Measurements from ENCODE around the gene GLIS1.

GLIS1 gene

DNA sequence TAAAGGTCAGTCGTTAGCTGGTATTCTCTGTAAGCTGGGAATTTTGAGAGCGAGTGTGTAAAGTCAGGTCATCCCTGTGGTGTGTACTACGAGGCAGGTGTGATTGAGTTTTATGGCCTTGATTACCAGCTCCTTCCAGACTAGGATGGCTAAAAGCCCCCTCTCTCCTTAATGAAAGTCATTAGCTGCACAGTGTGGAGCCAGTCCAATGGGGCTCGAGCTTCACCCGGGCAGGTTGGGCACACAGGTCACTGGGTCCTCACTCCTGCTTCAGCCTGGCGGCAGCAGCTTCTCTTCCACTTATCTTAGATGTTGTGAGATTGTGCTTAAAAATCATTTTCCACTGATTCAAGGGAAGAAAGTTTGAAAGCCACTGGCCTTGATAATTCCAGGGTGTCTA is 276.8 kb downstream of the GLIS1 start:
- H3K4me3 ChIP-seq (ENCODE audit: low read length), result no peak overlapping the region
- no peaks in the 10 kb centered on the region for H4K20me1 ChIP-seq (ENCODE audit: control insufficient read depth, insufficient read depth, low read depth, low read length)
- H3K27ac ChIP-seq (ENCODE audit: low read depth, low read length), result no peak overlapping the region
- no peaks in the 10 kb centered on the region for H3K27me3 ChIP-seq (ENCODE audit: control insufficient read depth, low read length)
- no peak overlapping the region for H3K4me2 ChIP-seq (ENCODE audit: low read length)
- no peak for TF ChIP-seq EZH2phosphoT487 (IDR thresholded peaks at IDR 0.05; ENCODE audit: borderline replicate concordance, low read length)
- TF ChIP-seq, protein P1, sequence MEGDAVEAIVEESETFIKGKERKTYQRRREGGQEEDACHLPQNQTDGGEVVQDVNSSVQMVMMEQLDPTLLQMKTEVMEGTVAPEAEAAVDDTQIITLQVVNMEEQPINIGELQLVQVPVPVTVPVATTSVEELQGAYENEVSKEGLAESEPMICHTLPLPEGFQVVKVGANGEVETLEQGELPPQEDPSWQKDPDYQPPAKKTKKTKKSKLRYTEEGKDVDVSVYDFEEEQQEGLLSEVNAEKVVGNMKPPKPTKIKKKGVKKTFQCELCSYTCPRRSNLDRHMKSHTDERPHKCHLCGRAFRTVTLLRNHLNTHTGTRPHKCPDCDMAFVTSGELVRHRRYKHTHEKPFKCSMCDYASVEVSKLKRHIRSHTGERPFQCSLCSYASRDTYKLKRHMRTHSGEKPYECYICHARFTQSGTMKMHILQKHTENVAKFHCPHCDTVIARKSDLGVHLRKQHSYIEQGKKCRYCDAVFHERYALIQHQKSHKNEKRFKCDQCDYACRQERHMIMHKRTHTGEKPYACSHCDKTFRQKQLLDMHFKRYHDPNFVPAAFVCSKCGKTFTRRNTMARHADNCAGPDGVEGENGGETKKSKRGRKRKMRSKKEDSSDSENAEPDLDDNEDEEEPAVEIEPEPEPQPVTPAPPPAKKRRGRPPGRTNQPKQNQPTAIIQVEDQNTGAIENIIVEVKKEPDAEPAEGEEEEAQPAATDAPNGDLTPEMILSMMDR (IDR thresholded peaks at IDR 0.05; ENCODE audit: low read depth, low read length, poor library complexity, severe bottlenecking), result no peak
- H3K9me3 ChIP-seq (ENCODE audit: control insufficient read depth, insufficient read depth, low read length), result no peaks in the 10 kb centered on the region
- H3K36me3 ChIP-seq (ENCODE audit: control insufficient read depth, low read length), result no peaks in the 10 kb centered on the region
- no peaks in the 10 kb centered on the region for H3K9me2 ChIP-seq (replicated peaks; ENCODE audit: control insufficient read depth, low read length)
- H3K4me1 ChIP-seq (ENCODE audit: control insufficient read depth, low read length), result no peaks in the 10 kb centered on the region
- H3K79me2 ChIP-seq (ENCODE audit: control insufficient read depth, low read length), result no peaks in the 10 kb centered on the region
- H3F3A ChIP-seq (ENCODE audit: control insufficient read depth, insufficient read depth), result no peaks in the 10 kb centered on the region

DNA sequence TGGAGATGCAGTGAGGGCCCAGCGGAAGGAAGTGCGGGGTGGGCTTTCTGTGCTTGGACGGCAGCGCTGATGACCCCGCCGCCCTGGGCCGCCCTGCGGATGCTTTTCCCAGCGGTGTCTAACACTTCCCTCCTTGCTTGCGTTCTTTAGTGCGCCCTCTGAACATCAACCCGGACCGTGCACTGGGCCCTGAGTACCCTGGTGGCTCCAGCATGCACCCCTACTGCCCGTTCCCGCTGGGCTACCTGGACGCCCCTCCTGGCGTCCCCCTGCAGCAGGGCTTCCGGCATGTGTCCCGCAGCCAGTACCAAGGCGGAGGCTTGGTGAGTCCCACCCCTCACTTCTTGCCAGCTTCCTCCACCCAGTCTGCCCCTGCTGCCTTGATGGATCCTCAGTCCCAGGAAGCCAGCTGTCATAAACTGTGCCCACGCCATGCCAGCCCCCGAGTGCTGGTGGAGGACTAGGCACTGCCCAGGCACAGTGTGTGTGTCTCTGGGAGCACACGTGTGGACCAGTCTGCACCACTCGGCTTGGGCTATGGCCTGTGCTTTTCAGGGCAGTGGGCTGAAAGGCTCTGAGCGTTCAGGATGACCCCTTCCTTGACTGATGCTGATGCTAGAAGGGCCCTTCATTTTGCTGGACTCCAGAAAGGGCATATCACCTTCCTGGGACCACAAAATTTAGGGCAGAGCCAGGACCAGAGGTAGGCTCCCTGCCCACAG is 277.5 kb downstream of the GLIS1 start:
- H3K4me3 ChIP-seq (ENCODE audit: low read length), result no peak overlapping the region
- no peaks in the 10 kb centered on the region for H3K9me2 ChIP-seq (replicated peaks; ENCODE audit: control insufficient read depth, low read length)
- H3K4me1 ChIP-seq (ENCODE audit: control insufficient read depth, low read length), result peaks cover 5% of the 10 kb centered on the region
- H3K27me3 ChIP-seq (ENCODE audit: control insufficient read depth, low read length), result no peaks in the 10 kb centered on the region
- H3K79me2 ChIP-seq (ENCODE audit: control insufficient read depth, low read length), result no peaks in the 10 kb centered on the region
- H4K20me1 ChIP-seq (ENCODE audit: control insufficient read depth, insufficient read depth, low read depth, low read length), result no peaks in the 10 kb centered on the region
- TF ChIP-seq, protein P1 (IDR thresholded peaks at IDR 0.05; ENCODE audit: low read depth, low read length, poor library complexity, severe bottlenecking), result no peak
- TF ChIP-seq EZH2phosphoT487 (IDR thresholded peaks at IDR 0.05; ENCODE audit: borderline replicate concordance, low read length), result no peak
- no peak overlapping the region for H3K4me2 ChIP-seq (ENCODE audit: low read length)
- no peaks in the 10 kb centered on the region for H3K36me3 ChIP-seq (ENCODE audit: control insufficient read depth, low read length)
- H3K27ac ChIP-seq (ENCODE audit: low read depth, low read length), result no peak overlapping the region
- no peaks in the 10 kb centered on the region for H3K9me3 ChIP-seq (ENCODE audit: control insufficient read depth, insufficient read depth, low read length)
- H3F3A ChIP-seq (ENCODE audit: control insufficient read depth, insufficient read depth), result no peaks in the 10 kb centered on the region

GRCh38 chr1:53460666-53461322 is 278.2 kb downstream of the GLIS1 start:
- H3K9me3 ChIP-seq (ENCODE audit: control insufficient read depth, insufficient read depth, low read length), result no peaks in the 10 kb centered on the region
- H3K4me2 ChIP-seq (ENCODE audit: low read length), result no peak overlapping the region
- H3K79me2 ChIP-seq (ENCODE audit: control insufficient read depth, low read length), result no peaks in the 10 kb centered on the region
- no peak for TF ChIP-seq EZH2phosphoT487 (IDR thresholded peaks at IDR 0.05; ENCODE audit: borderline replicate concordance, low read length)
- TF ChIP-seq, protein P1 (IDR thresholded peaks at IDR 0.05; ENCODE audit: low read depth, low read length, poor library complexity, severe bottlenecking), result no peak
- no peak overlapping the region for H3K27ac ChIP-seq (ENCODE audit: low read depth, low read length)
- no peaks in the 10 kb centered on the region for H3K9me2 ChIP-seq (replicated peaks; ENCODE audit: control insufficient read depth, low read length)
- H3K4me3 ChIP-seq (ENCODE audit: low read length), result no peak overlapping the region
- H3K36me3 ChIP-seq (ENCODE audit: control insufficient read depth, low read length), result no peaks in the 10 kb centered on the region
- H3K27me3 ChIP-seq (ENCODE audit: control insufficient read depth, low read length), result no peaks in the 10 kb centered on the region
- no peaks in the 10 kb centered on the region for H3F3A ChIP-seq (ENCODE audit: control insufficient read depth, insufficient read depth)
- peaks cover 12% of the 10 kb centered on the region for H3K4me1 ChIP-seq (ENCODE audit: control insufficient read depth, low read length)
- no peaks in the 10 kb centered on the region for H4K20me1 ChIP-seq (ENCODE audit: control insufficient read depth, insufficient read depth, low read depth, low read length)

Measured in DOHH2 (cell line).